HCT116 (cell line): ENCODE data around the gene KLHL11. TPM values are rescaled to one million over a fixed set of nuclear protein-coding genes. Genes with fewer than 3 reads are reported as not detected.
"Not testable (repeated sequence)": the region's sequence is repeated elsewhere in the genome, so short reads cannot be mapped to it uniquely, and the experiment has no call there.

Experiments used
- ATAC-seq: fragments of 200-7000 bp; cut with Tn5 transposase; 2 replicates; pipeline ENCODE4 v1.9.1; 2020; ENCODE audit warnings: mild to moderate bottlenecking, moderate library complexity
- BruUV-seq: library from RNA; stranded (reverse); fragments of 400-500 nt; replicated peaks from 2 replicates; lab custom pipeline; 2021; lab: Mats Ljungman, UMichigan
- CTCF ChIA-PET: fragments of 300-600 bp; sonication (Branson Sonifier 250); formaldehyde crosslinking; loops from one replicate; lab custom pipeline; 2021; ENCODE audit warnings: antibody characterized with exemption; lab: Charles Lee
- POLR2A ChIA-PET: fragments of 300-600, 350-600 bp; sonication (Branson Sonifier 250); formaldehyde crosslinking; loops from one replicate; lab custom pipeline; 2021; ENCODE audit warnings: antibody characterized with exemption; lab: Charles Lee
- RAD21 ChIA-PET, 2 experiments: fragments of 300-600 bp; sonication (Branson Sonifier 250); formaldehyde crosslinking; loops; one replicate each; lab custom pipeline; 2023; ENCODE audit warnings: low total read pairs in 2 of 2; ENCODE audit not compliant: uncharacterized antibody in 2 of 2, unreplicated experiment in 2 of 2, low non-redundant PET in 1 of 2; lab: Charles Lee
- DNase-seq: peaks from one replicate; pipeline ENCODE4 v3.0.0-alpha.2; 2010; ENCODE audit warnings: low read depth, low spot score
- H2AFZ ChIP-seq: fragments of 200-600 bp; shearing (Covaris generic), sonication (generic); 2 replicates; pipeline ENCODE4 v1.6.1; 2017; ENCODE audit warnings: low read depth, mixed run types, mixed read lengths, antibody characterized with exemption, low read length; ENCODE audit not compliant: poor library complexity, severe bottlenecking
- H3K27ac ChIP-seq: 2 replicates; pipeline ENCODE4 v1.5.1; 2012; ENCODE audit warnings: low read depth, low read length
- H3K27me3 ChIP-seq: fragments of 200-600 bp; sonication (generic); 2 replicates; pipeline ENCODE4 v1.6.1; 2016; ENCODE audit warnings: mixed run types, low read length, mixed read lengths; ENCODE audit not compliant: insufficient read depth
- H3K36me3 ChIP-seq, 2 experiments: fragments of 200-500 bp in 1 of 2; fragments of 200-600 bp in 1 of 2; sonication (Bioruptor generic) in 1 of 2; sonication (generic) in 1 of 2; 2 replicates each; pipeline versions ENCODE4 v1.5.1 to v1.6.1; 2014 to 2016; ENCODE audit warnings: low read length in 2 of 2, inconsistent platforms in 1 of 2, mixed read lengths in 1 of 2, mixed run types in 1 of 2; ENCODE audit not compliant: insufficient read depth in 2 of 2, control insufficient read depth in 1 of 2
- H3K4me1 ChIP-seq, 2 experiments: fragments of 200-600 bp in 1 of 2; sonication (generic) in 1 of 2; 2 replicates each; pipeline versions ENCODE4 v1.5.1 to v1.6.1; 2012 to 2017; ENCODE audit warnings: low read length in 2 of 2, inconsistent platforms in 1 of 2, mild to moderate bottlenecking in 1 of 2, mixed read lengths in 1 of 2, mixed run types in 1 of 2, moderate library complexity in 1 of 2; ENCODE audit not compliant: insufficient read depth in 2 of 2, control insufficient read depth in 1 of 2
- H3K4me2 ChIP-seq: fragments of 200-600 bp; sonication (generic); 2 replicates; pipeline ENCODE4 v1.6.1; 2017; ENCODE audit warnings: mixed run types, low read length, mixed read lengths
- H3K4me3 ChIP-seq, 2 experiments: fragments of 200-600 bp in 1 of 2; sonication (generic) in 1 of 2; replicated peaks in 1 of 2; 2 replicates each; pipeline ENCODE4 v1.5.1; 2011 to 2016; ENCODE audit warnings: low read length in 2 of 2, control low read depth in 1 of 2, low read depth in 1 of 2, mild to moderate bottlenecking in 1 of 2, mixed read lengths in 1 of 2, mixed run types in 1 of 2
- H3K79me2 ChIP-seq: fragments of 200-600 bp; sonication (generic); 2 replicates; pipeline ENCODE4 v1.6.1; 2017; ENCODE audit warnings: mild to moderate bottlenecking, mixed run types, low read length, moderate library complexity, mixed read lengths; ENCODE audit not compliant: insufficient read depth
- H3K9ac ChIP-seq: fragments of 200-600 bp; sonication (generic); 2 replicates; pipeline ENCODE4 v1.6.1; 2016; ENCODE audit warnings: low read length, mixed read lengths
- H3K9me2 ChIP-seq: fragments of 200-600 bp; sonication (generic), shearing (Covaris generic); 2 replicates; pipeline ENCODE4 v1.6.1; 2017; ENCODE audit warnings: mixed run types, mild to moderate bottlenecking, moderate library complexity; ENCODE audit not compliant: insufficient read depth
- H3K9me3 ChIP-seq, 2 experiments: fragments of 200-500 bp in 1 of 2; fragments of 200-600 bp in 1 of 2; sonication (Bioruptor generic) in 1 of 2; sonication (generic) in 1 of 2; 2 replicates each; pipeline ENCODE4 v1.6.1; 2014 to 2017; ENCODE audit warnings: low read length in 2 of 2, mixed read lengths in 2 of 2, inconsistent platforms in 1 of 2, low read depth in 1 of 2, mild to moderate bottlenecking in 1 of 2, mixed run types in 1 of 2, moderate library complexity in 1 of 2; ENCODE audit not compliant: control insufficient read depth in 1 of 2, insufficient read depth in 1 of 2
- H4K20me1 ChIP-seq: fragments of 200-600 bp; sonication (generic), shearing (Covaris generic); 2 replicates; pipeline ENCODE4 v1.6.1; 2017; ENCODE audit warnings: mixed run types, mild to moderate bottlenecking, moderate library complexity; ENCODE audit not compliant: insufficient read depth
- CBX3 ChIP-seq: IDR thresholded peaks from 2 replicates; pipeline ENCODE4 v1.6.1; 2012; ENCODE audit warnings: low read depth
- CTCF ChIP-seq, 3 experiments: fragments of 200-600 bp in 1 of 3; sonication (generic) in 1 of 3; IDR thresholded peaks in 2 of 3; conservative IDR thresholded peaks in 1 of 3; 2 replicates each; pipeline ENCODE4 v1.5.1; 2012 to 2017; ENCODE audit warnings: low read depth in 2 of 3, low read length in 2 of 3, antibody characterized with exemption in 1 of 3, borderline replicate concordance in 1 of 3, control low read depth in 1 of 3, mild to moderate bottlenecking in 1 of 3, mixed read lengths in 1 of 3, mixed run types in 1 of 3, moderate library complexity in 1 of 3; ENCODE audit not compliant: insufficient read depth in 1 of 3
- EZH2 ChIP-seq: fragments of 200-600 bp; sonication (generic); IDR thresholded peaks from 2 replicates; pipeline ENCODE4 v1.6.1; 2017; ENCODE audit warnings: antibody characterized with exemption, mixed run types
- FOSL1 ChIP-seq: IDR thresholded peaks from 2 replicates; pipeline ENCODE4 v1.6.1; 2012; ENCODE audit warnings: low read depth
- JUND ChIP-seq: IDR thresholded peaks from 2 replicates; pipeline ENCODE4 v1.6.1; 2012
- SIN3A ChIP-seq: IDR thresholded peaks from 2 replicates; pipeline ENCODE4 v1.6.1; 2012; ENCODE audit warnings: low read depth
- ZNF274 ChIP-seq: fragments of 200-500 bp; sonication (Bioruptor generic); IDR thresholded peaks from 2 replicates; pipeline ENCODE4 v1.6.1; 2014; ENCODE audit warnings: mild to moderate bottlenecking, low read depth, low read length, inconsistent platforms
- intact Hi-C: fragments of 100-400 bp; cut with micrococcal nuclease; formaldehyde crosslinking; loops from 2 replicates; pipeline ENCODE4 v1.10.0; 2022
- total RNA-seq: library from RNA; stranded (reverse); gene quantifications from one replicate; pipeline ENCODE4 v1.2.1, GENCODE V29; 2021; ENCODE audit not compliant: unreplicated experiment

The KLHL11 gene
- total RNA-seq, 1 experiment from 2014 or later, result 22.4 TPM

DNA sequence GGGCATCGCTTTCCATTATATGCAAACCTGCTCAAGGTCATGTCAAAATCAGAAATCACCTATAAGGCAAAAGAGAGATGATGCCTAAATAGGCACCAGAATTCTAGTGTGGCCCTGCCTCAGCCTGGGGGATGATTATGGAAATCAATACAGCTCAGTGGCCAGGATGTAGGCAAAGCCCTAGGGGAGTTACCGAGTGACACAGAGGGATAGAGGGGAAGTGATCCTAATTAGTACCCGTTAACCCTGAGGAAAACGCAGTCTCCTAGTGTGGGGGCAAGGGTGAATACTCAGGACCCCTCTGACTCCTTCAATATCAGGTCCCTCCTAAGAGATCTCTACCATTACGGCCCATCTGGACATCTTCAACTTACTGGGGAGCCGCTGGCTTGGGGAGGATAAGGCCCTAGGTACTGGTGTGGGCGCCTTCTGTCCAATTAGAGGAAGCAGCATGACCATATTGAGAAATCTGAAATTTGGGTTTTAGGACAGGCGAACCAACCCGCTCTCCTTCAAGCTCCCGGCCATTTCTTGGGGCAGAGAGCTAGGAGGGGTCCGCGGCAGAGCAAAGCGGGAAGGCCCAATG, 29.9 kb downstream of the KLHL11 start:
- ATAC-seq, result peak; percentile 58
- no TSS peak for BruUV-seq
- Histone ChIP-seq H3K79me2 (peaks cover 22% of the 10 kb centered on the region), H3K27me3 (no peaks in the 10 kb centered on the region), H3K4me1 (peaks cover 4 to 15% of the 10 kb centered on the region in 2 experiments; a peak in 3 of 4 replicates), H3K27ac (peak overlapping the region; percentile 74; the same call in 1 of the 2 replicates), H2AFZ (no peak overlapping the region), H3K9me3 (no peaks in the 10 kb centered on the region), H3K9me2 (no peaks in the 10 kb centered on the region), H3K36me3 (peaks cover 12 to 22% of the 10 kb centered on the region in 2 experiments; a peak in 2 of 4 replicates), H3K9ac (peak overlapping the region; percentile 80)
- ChIA-PET POLR2A (interaction anchor here (1.4 kb wide), 1 partner anchor 49 kb away, joined by 4 read pairs; the partner anchor contains the start of gene JUP), CTCF (no interaction called here)
- TF ChIP-seq CTCF (IDR thresholded peaks at IDR 0.05 in 2 of 3, conservative IDR thresholded peaks at IDR 0.05 in 1 of 3; ENCODE audit: borderline replicate concordance in 1 of 3, insufficient read depth in 1 of 3, low read depth in 2 of 3, low read length in 2 of 3), result no peak
- TF ChIP-seq SIN3A, result no peak
- no peak for TF ChIP-seq JUND
- TF ChIP-seq CBX3, result no peak
- no peak for TF ChIP-seq ZNF274
- TF ChIP-seq EZH2, result no peak
- TF ChIP-seq FOSL1, result no peak
- TF ChIP-seq, all 23 proteins: peak for 0
- RAD21 ChIA-PET, result no interaction called here
- DNase-seq, result no peak
- Histone ChIP-seq H4K20me1 (no peaks in the 10 kb centered on the region), H3K4me2 (peak overlapping the region; percentile 81), H3K4me3 (peak overlapping the region; percentile 78 to 86)
- intact Hi-C loops, result no loop called here

DNA sequence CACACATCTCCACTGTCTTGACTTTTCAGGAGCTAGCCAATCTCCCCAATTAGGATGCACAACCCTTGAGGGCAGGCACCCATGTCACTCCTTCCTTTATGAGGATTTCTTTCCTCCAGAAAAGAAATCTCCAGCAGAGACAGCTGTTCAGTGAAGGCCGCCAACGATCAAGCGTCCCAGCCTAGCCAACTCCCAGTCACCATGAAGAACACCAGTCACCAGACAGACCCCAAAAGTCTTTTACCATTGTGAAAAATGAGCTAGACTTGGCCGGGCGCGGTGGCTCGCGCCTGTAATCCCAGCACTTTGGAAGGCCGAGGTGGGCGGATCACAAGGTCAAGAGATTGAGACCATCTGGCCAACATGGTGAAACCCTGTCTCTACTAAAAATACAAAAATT, 35.3 kb downstream of the KLHL11 start:
- intact Hi-C loops, H4K20me1 ChIP-seq, H3K9me2 ChIP-seq, RAD21 ChIA-PET, H3K27me3 ChIP-seq, H2AFZ ChIP-seq, DNase-seq, H3K4me3 ChIP-seq, H3K9ac ChIP-seq, H3K4me2 ChIP-seq, POLR2A ChIA-PET, H3K27ac ChIP-seq, H3K9me3 ChIP-seq, BruUV-seq, ATAC-seq, H3K4me1 ChIP-seq: not testable (repeated sequence)
- Histone ChIP-seq H3K79me2 (peaks cover 12% of the 10 kb centered on the region), H3K36me3 (peaks cover 31 to 47% of the 10 kb centered on the region in 2 experiments)
- CTCF ChIA-PET, result interaction anchor here (1.7 kb wide), 1 partner anchor 92 kb away, joined by 3 read pairs; no protein-coding TSS in a partner anchor
